ENCODE data around the gene DNAJC7.

DNA sequence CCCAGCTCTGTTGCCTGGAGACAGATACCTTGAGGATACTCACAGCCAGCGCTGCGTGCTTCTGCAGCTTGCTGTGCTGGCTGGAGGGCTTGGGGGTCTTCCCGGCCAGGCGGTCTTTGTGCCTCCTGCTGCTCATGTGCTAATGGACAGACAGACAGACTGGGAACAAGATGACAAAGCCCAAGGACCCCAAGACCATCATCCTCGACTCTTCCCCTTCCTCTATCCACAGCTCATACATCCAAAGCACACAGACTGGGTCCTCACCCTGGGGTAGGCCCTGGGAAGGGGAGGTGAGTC, 10.3 kb upstream of the DNAJC7 start:
- TF ChIP-seq POLR2A (IDR thresholded peaks at IDR 0.05) (no peak), EP300 (IDR thresholded peaks at IDR 0.05) (no peak), POLR2AphosphoS5 (IDR thresholded peaks at IDR 0.05) (no peak)
- TF ChIP-seq, protein P1, sequence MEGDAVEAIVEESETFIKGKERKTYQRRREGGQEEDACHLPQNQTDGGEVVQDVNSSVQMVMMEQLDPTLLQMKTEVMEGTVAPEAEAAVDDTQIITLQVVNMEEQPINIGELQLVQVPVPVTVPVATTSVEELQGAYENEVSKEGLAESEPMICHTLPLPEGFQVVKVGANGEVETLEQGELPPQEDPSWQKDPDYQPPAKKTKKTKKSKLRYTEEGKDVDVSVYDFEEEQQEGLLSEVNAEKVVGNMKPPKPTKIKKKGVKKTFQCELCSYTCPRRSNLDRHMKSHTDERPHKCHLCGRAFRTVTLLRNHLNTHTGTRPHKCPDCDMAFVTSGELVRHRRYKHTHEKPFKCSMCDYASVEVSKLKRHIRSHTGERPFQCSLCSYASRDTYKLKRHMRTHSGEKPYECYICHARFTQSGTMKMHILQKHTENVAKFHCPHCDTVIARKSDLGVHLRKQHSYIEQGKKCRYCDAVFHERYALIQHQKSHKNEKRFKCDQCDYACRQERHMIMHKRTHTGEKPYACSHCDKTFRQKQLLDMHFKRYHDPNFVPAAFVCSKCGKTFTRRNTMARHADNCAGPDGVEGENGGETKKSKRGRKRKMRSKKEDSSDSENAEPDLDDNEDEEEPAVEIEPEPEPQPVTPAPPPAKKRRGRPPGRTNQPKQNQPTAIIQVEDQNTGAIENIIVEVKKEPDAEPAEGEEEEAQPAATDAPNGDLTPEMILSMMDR (IDR thresholded peaks at IDR 0.05) = no peak
